NCI-H82 treated with DMSO at 0.1 percent for 48 hours (cell line): Measurements from ENCODE around the gene SNX32.
"Not testable (repeated sequence)": the region's sequence is repeated elsewhere in the genome, so short reads cannot be mapped to it uniquely, and the experiment has no call there.

ENCODE experiments used
- DNase-seq: peaks from one replicate; lab custom pipeline; 2025; ENCODE audit not compliant: unreplicated experiment; lab: John Stamatoyannopoulos, UW

SNX32 gene

GRCh38 chr11:65822776-65823528, 10.8 kb upstream of the SNX32 start:
- DNase-seq = no peak

- no peak for DNase-seq
These were observed 6.6 kb upstream of the SNX32 start for GRCh38 chr11:65826984-65827735.

- DNase-seq = no peak
These were observed 4.3 kb upstream of the SNX32 start for GRCh38 chr11:65829459-65829858.

GRCh38 chr11:65832231-65832630, 1.5 kb upstream of the SNX32 start:
- DNase-seq = not testable (repeated sequence)

- DNase-seq = no peak
These were observed 439 bp downstream of the SNX32 start for GRCh38 chr11:65834202-65834601.

GRCh38 chr11:65842144-65842543, 8.4 kb downstream of the SNX32 start:
- no peak for DNase-seq

GRCh38 chr11:65843811-65844210, 10.0 kb downstream of the SNX32 start:
- DNase-seq = no peak

- DNase-seq = no peak
These were observed 10.6 kb downstream of the SNX32 start for GRCh38 chr11:65844231-65844872.

- DNase-seq = no peak
These were observed 14.0 kb downstream of the SNX32 start for GRCh38 chr11:65847746-65848145.

GRCh38 chr11:65848693-65849092, 14.9 kb downstream of the SNX32 start:
- DNase-seq = not testable (repeated sequence)

GRCh38 chr11:65849366-65849765, 15.6 kb downstream of the SNX32 start:
- DNase-seq = no peak

- DNase-seq = no peak
These were observed 16.0 kb downstream of the SNX32 start for GRCh38 chr11:65849771-65850216.

GRCh38 chr11:65850217-65851082, 16.7 kb downstream of the SNX32 start:
- no peak for DNase-seq

GRCh38 chr11:65851083-65851579, 17.4 kb downstream of the SNX32 start:
- peak; percentile 10 for DNase-seq

- no peak for DNase-seq
These were observed 18.2 kb downstream of the SNX32 start for GRCh38 chr11:65851811-65852507.

GRCh38 chr11:65852508-65853245, 18.9 kb downstream of the SNX32 start:
- no peak for DNase-seq

GRCh38 chr11:65853246-65853979, 19.6 kb downstream of the SNX32 start:
- DNase-seq = no peak

- no peak for DNase-seq
These were observed 20.4 kb downstream of the SNX32 start for GRCh38 chr11:65854161-65854592.
